SK-N-MC (cell line): ENCODE data around the gene MPPED2.

Source experiments
- EZH2 ChIP-seq: fragments of 200-600 bp; sonication (generic); IDR thresholded peaks from one replicate; pipeline ENCODE4 v1.6.1; 2017; ENCODE audit warnings: antibody characterized with exemption
- POLR2AphosphoS5 ChIP-seq: IDR thresholded peaks from 2 replicates; pipeline ENCODE4 v1.6.1; 2012; ENCODE audit warnings: mild to moderate bottlenecking, low read depth, low read length, borderline replicate concordance

- TF ChIP-seq POLR2AphosphoS5: no peak
- TF ChIP-seq EZH2: no peak
Observed at GRCh38 chr11:30435488-30435887, 150.7 kb downstream of the MPPED2 start.
